ENCODE measurements around the gene MAPK11.

- TF ChIP-seq EZH2 (IDR thresholded peaks at IDR 0.05; ENCODE audit: low read length, unreplicated experiment): no peak
- no peak for TF ChIP-seq CTCF (conservative IDR thresholded peaks at IDR 0.05; ENCODE audit: low read depth, low read length)
- no peak for TF ChIP-seq EZH2phosphoT487 (IDR thresholded peaks at IDR 0.05; ENCODE audit: borderline replicate concordance, low read length)
These were observed 5.1 kb downstream of the MAPK11 start for GRCh38 chr22:50264946-50265669.
